Cardiac muscle cell (in vitro differentiated cells and primary cell): ENCODE results near the gene NAB1. TPM values are rescaled to one million over a fixed set of nuclear protein-coding genes. Genes with fewer than 3 reads are reported as not detected.

Source experiments
- DNase-seq, 2 donors: peaks; one replicate each; pipeline versions ENCODE4 v3.0.0 to v3.0.0-alpha.2; 2010 to 2017; ENCODE audit warnings: low read depth in 1 of 2, low spot score in 1 of 2
- H3K27ac ChIP-seq: fragments of 200-600 bp; sonication (generic); 2 replicates; pipeline ENCODE4 v1.5.1; 2016
- H3K27me3 ChIP-seq: fragments of 200-600 bp; sonication (generic); 2 replicates; pipeline ENCODE4 v1.6.0; 2016; ENCODE audit warnings: control low read depth
- H3K36me3 ChIP-seq: fragments of 200-600 bp; sonication (generic); 2 replicates; pipeline ENCODE4 v1.5.1; 2016; ENCODE audit warnings: control low read depth
- H3K4me1 ChIP-seq: fragments of 200-600 bp; sonication (generic); 2 replicates; pipeline ENCODE4 v1.8.1; 2017; ENCODE audit warnings: low read depth, mild to moderate bottlenecking, mixed run types
- H3K4me3 ChIP-seq: fragments of 200-600 bp; sonication (generic); 2 replicates; pipeline ENCODE4 v1.5.1; 2016; ENCODE audit warnings: mild to moderate bottlenecking
- H3K9me3 ChIP-seq: fragments of 200-600 bp; sonication (generic); 2 replicates; pipeline ENCODE4 v1.5.1; 2017; ENCODE audit warnings: low read depth, mild to moderate bottlenecking, control low read depth
- CTCF ChIP-seq: IDR thresholded peaks from 2 replicates; pipeline ENCODE4 v1.5.1; 2012; ENCODE audit warnings: low read depth, mild to moderate bottlenecking, low read length
- polyA plus RNA-seq: library from polyadenylated mRNA; unstranded; fragments of >200 nt; fragmentation: Nextera tagmentation; extraction: Ambion mirVana; gene quantifications from 2 replicates; pipeline ENCODE4 v1.2.1, GENCODE V29; 2016
- total RNA-seq: library from RNA; depleted of rRNA; stranded (reverse); fragments of >200 nt; gene quantifications from 2 replicates; pipeline ENCODE4 v1.2.3, GENCODE V29; 2016

Gene NAB1
- total and polyA plus RNA-seq, 2 experiments from 2014 or later: 10.0 to 50.7 TPM

GRCh38 chr2:190736355-190736754 lies 87.5 kb downstream of the NAB1 start:
- DNase-seq: no peak
- Histone ChIP-seq H3K27me3 (no peaks in the 10 kb centered on the region), H3K4me3 (no peak overlapping the region), H3K27ac (no peak overlapping the region), H3K4me1 (no peaks in the 10 kb centered on the region), H3K9me3 (no peaks in the 10 kb centered on the region), H3K36me3 (no peaks in the 10 kb centered on the region)
- TF ChIP-seq CTCF: no peak

- Histone ChIP-seq H3K36me3 (no peaks in the 10 kb centered on the region), H3K9me3 (no peaks in the 10 kb centered on the region), H3K4me3 (no peak overlapping the region), H3K4me1 (no peaks in the 10 kb centered on the region), H3K27me3 (no peaks in the 10 kb centered on the region), H3K27ac (no peak overlapping the region)
- DNase-seq: no peak
- no peak for TF ChIP-seq CTCF
These were observed 91.6 kb downstream of the NAB1 start for GRCh38 chr2:190740449-190740848.

Other genes with a start within 250 kb of the NAB1 start
- 0.63 and 1.5 TPM in 2 replicates for gene MFSD6, start 240.7 kb upstream of the NAB1 start, total RNA-seq
- 0.62 and 0.64 TPM in 2 replicates for gene MFSD6, start 240.7 kb upstream of the NAB1 start, polyA plus RNA-seq
- 1.6 and 5.4 TPM in 2 replicates for gene NEMP2, start 114.4 kb upstream of the NAB1 start, total RNA-seq
- 2.5 and 5.7 TPM in 2 replicates for gene NEMP2, start 114.4 kb upstream of the NAB1 start, polyA plus RNA-seq
- gene GLS, start 231.7 kb downstream of the NAB1 start, total RNA-seq: 63.7 and 80.8 TPM in 2 replicates
- 35.2 and 45.7 TPM in 2 replicates for gene GLS, start 231.7 kb downstream of the NAB1 start, polyA plus RNA-seq